ENCODE results near the gene PAK6.

The PAK6 gene

GRCh38 chr15:40309344-40309862, 70.5 kb downstream of the PAK6 start:
- no peak for DNase-seq (ENCODE audit: low read depth in 3 of 3, low spot score in 1 of 3)

- DNase-seq (ENCODE audit: low read depth in 3 of 3, low spot score in 1 of 3) = peak in 1 of 3 donors; percentile 37
These were observed 71.4 kb downstream of the PAK6 start for GRCh38 chr15:40310001-40310959.

DNA sequence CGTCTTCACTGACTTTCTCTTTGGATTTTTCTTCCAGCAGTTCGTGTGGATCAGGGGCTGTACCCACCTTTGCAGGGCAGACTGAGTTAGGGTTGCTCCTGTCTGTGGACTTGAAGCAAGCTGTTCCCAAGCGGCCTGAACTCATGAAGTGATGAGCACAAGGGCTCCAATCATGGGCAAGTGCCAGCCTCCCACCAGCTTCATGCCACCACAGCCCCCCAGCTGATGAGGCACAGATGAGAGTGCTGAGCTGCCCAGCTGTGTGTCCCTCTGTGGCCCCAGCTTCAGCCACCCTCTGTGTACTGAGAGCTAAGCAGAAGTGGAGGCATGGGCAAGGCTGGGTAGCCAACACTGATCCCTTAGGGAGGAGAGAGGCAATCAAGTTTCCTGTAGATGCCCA, 72.1 kb downstream of the PAK6 start:
- no peak for DNase-seq (ENCODE audit: low read depth in 3 of 3, low spot score in 1 of 3)

- DNase-seq (ENCODE audit: low read depth in 3 of 3, low spot score in 1 of 3) = no peak
These were observed 73.7 kb downstream of the PAK6 start for GRCh38 chr15:40312370-40313158.

GRCh38 chr15:40313531-40314398, 74.9 kb downstream of the PAK6 start:
- DNase-seq (ENCODE audit: low read depth in 3 of 3, low spot score in 1 of 3) = no peak

- DNase-seq (ENCODE audit: low read depth in 3 of 3, low spot score in 1 of 3) = no peak
These were observed 75.9 kb downstream of the PAK6 start for GRCh38 chr15:40314723-40315276.

DNA sequence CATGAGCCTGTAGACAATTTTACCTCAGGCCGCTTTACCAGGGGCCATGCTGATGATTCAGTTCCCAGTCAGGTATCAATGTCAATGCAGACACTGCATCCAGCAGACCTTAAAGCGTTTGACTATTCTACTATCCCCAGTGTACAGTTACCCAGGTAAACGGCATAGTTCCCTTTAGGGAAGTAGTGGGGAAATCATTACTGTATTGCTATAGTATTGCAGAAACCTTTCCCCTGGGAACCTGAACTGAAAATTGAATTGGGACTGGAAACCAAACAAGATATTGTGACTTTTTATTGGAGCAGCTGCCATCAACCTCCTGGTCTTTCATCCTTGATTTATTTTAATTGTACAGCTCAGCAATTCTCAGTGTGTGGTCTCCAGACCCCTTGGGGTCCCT, 78.1 kb downstream of the PAK6 start:
- no peak for DNase-seq (ENCODE audit: low read depth in 3 of 3, low spot score in 1 of 3)

DNA sequence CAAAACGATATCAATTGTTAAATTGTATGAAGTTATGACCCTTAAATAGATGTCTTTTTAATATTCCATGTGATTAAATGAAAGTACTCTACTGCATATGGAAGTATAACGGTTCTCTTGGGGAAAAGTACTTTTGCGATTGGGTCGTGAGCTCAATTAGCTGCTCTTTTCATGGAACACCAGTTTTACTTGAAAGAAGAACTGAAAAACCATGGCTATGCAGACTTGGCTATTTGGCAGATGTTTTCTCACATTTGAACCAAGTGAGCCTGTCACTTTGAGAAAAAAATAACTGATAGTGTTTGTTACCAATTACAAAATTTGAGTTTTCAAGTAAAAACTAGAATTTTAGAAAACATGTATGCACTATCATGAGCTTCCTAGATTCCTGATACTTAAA, 78.7 kb downstream of the PAK6 start:
- DNase-seq (ENCODE audit: low read depth in 3 of 3, low spot score in 1 of 3) = no peak

DNA sequence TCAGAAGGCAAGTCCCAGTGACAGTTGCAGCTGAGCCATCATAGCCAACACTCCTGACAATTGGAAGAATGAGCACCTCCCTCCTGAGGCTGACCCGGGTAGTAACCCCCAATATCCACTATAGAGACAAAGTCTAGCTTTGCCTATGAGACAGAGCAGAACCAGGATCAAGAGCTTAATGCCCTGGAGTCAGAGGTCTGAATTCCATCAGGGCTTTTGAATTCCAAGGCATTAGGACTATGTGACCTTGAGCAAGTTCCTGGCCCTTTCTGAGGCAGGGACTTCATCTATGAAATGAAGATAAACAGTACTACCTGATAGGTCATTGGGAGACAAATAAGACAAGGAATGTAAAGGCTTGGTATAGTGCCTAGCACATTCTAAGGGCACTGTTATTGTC, 81.5 kb downstream of the PAK6 start:
- no peak for DNase-seq (ENCODE audit: low read depth in 3 of 3, low spot score in 1 of 3)

- DNase-seq (ENCODE audit: low read depth in 3 of 3, low spot score in 1 of 3) = no peak
These were observed 82.1 kb downstream of the PAK6 start for GRCh38 chr15:40320931-40321371.

- DNase-seq (ENCODE audit: low read depth in 3 of 3, low spot score in 1 of 3) = no peak
These were observed 83.8 kb downstream of the PAK6 start for GRCh38 chr15:40322531-40323238.

- peak; percentile 71 to 84 (median 81) for DNase-seq (ENCODE audit: low read depth in 3 of 3, low spot score in 1 of 3)
These were observed 84.5 kb downstream of the PAK6 start, which contains the start of gene INAFM2 for GRCh38 chr15:40323239-40323952. INAFM2 (plus strand) TSS chr15:40323692; CDS start chr15:40324056, 364 bp downstream.

DNA sequence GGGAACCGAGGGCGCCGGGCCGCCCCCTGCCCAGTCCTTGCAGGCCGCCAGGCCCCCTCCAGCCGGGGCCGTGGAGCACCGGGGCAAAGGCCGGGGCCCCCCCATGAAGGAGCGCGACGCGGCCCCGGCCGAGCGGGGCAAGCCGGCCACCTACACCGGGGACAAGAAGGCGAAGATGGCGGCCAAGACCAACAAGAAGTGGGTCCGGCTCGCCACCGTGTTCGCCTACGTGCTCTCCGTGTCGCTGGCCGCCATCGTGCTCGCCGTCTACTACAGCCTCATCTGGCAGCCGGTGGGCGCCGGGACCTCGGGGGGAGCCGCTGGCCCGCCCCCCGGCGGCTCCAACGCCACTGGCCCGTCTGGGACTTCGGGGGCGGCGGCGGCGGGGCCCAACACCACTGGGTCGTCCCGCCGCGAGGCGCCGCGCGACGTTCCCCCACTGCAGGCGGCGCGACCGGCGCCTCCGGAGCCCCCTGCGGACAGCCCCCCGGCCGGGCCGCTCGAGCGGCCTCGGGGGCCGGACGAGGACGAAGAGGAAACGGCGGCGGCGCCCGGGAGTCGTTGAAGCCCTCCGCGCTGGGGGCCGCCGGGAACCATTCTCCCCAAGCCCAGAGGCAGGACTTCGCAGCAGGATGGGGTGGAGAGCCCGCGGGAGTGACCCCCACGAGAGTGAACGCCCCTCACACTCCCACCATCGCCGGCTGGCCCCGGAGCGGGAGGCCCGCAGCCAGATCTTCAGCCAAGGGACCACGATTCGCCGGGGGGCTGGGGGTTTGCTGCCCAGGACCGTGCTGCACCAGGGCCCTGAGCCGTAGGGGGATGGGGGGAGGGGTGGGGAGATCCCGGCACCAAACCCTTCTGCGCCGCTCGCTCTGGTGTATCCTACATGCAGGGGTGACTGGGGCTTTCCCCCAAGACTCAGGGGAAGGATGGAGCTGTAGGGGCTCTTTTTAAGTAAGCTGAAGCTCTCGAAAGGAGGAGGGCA, 85.4 kb downstream of the PAK6 start:
- no peak for DNase-seq (ENCODE audit: low read depth in 3 of 3, low spot score in 1 of 3)

DNA sequence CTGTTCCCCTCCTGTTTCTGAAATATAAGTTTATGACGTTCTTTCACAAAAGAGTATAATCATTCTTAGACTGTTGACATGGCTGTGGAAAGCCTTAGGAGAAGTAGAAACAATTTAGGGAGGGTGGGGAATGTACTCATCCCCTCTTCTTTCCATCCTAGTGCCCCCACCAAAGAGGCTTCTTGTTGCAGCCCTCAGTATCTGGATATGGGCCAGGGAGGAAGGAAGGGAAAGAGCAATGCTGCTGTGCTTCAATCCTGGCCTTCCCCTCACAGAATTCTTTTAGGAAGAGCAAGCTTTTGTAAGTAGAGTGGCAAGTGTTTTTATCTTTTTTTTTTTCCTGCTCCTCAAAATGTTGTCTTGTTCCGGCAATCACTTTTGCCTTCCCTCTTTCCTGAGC, 86.3 kb downstream of the PAK6 start:
- no peak for DNase-seq (ENCODE audit: low read depth in 3 of 3, low spot score in 1 of 3)

DNA sequence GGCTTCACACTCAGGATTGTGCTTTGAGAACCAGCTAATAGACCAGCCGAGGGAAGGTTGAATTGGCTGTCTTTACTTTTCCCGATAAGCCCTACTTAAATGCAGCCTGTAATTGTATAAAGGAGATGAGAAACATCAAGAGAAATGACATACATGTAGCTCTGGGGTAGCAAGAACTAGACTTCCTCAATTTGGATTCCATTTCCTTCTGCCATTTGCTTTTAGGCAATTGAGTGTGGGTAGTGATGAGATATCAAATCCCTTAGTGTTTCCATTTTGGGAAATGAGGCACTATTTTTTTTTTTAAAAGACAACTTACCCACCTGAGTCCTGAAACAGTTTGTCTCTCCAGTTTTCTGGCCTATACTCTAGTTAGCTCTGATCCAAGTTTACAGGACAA, 86.8 kb downstream of the PAK6 start:
- no peak for DNase-seq (ENCODE audit: low read depth in 3 of 3, low spot score in 1 of 3)

Data from stimulated activated CD4-positive, alpha-beta T cell treated with anti-CD3 and anti-CD28 coated beads, TNF-alpha, amount 100 ng/mL, for 1 hour (primary cell).